ENCODE measurements around the gene TRIO. TPM values are rescaled to one million over a fixed set of nuclear protein-coding genes. Genes with fewer than 3 reads are reported as not detected.

TRIO gene
- polyA plus RNA-seq, 3 donors: 104 to 124 (median 116) TPM

DNA sequence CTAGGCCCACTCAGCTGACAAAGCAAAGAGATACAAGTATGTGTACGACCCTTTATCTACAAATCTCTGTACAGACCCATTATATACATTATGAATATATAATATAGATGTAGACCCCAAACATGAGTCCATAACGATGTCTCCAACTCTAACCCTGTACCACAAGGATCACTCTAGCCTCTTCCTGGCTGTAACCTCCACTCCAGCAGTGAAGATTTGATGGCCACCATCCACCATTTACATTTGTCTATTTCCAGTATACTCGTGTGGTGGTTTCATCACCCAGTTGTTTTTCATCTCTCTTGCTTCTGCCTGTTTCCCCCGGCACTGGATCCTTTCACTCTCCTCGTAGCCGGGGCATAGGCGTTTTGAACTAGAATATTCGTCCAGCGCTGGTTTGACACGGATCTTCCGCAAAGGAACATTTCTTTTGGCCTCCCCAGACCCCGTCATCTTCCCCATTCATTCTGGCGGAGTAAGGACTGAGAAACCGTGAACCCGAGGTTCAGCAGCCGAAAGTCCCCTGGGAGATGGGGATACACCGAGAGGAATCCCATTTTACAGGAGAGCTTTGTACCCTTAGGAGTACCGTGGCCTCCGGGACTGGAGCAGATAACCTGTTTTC is 828 bp upstream of the TRIO start:
- no peak for DNase-seq (ENCODE audit: extremely low read depth in 1 of 11, low read depth in 9 of 11, low spot score in 4 of 11)

DNA sequence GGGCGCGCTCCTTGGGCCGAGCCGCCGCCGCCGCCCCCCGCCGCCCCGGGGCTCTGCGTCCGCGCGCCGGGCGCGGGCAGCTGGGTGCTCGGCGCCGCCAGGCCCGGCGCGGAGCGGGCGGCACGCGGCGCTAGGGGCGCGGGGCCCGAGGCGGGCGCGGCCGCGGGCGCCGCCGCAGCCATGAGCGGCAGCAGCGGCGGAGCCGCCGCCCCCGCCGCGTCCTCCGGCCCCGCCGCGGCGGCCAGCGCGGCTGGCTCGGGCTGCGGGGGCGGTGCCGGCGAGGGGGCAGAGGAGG is 351 bp downstream of the TRIO start:
- no peak for DNase-seq (ENCODE audit: extremely low read depth in 1 of 11, low read depth in 9 of 11, low spot score in 4 of 11)

DNA sequence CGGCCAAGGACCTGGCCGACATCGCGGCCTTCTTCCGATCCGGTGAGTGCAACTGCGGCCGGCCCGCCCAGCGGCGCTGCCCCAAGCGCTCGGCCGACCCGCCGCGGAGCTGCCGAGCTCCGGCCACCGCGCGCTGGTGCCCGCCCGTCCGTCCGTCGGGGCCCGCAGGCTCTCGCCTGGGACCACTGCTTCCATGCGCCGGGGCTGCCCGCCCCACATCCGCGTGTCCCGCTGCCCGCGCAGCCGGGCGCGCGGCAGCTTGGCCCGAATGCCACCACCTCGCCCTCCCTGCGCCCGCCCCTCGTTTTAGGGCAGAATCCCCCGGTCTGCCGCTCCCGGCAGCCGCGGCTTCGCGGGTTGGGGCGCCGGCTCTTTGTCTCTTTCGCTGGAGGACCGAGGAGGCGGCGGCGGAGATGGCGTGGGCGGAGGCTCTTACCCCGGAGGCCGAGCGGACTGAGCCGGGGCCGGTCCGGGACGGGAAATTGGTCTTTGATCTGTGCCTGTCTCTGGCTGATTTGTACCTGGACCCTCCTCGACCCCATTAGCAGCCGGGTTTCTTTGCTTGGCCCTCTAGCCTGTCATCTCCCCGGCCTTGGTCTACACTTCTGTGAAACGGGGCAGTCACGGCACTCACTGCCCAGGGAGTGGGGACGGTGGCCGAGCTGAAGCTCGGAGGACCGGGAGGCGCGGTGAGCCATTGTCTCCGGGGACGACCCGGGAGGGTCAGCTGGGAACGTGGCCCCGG is 871 bp downstream of the TRIO start:
- peak in 1 of 11 donors; percentile 31 for DNase-seq (ENCODE audit: extremely low read depth in 1 of 11, low read depth in 9 of 11, low spot score in 4 of 11)

DNA sequence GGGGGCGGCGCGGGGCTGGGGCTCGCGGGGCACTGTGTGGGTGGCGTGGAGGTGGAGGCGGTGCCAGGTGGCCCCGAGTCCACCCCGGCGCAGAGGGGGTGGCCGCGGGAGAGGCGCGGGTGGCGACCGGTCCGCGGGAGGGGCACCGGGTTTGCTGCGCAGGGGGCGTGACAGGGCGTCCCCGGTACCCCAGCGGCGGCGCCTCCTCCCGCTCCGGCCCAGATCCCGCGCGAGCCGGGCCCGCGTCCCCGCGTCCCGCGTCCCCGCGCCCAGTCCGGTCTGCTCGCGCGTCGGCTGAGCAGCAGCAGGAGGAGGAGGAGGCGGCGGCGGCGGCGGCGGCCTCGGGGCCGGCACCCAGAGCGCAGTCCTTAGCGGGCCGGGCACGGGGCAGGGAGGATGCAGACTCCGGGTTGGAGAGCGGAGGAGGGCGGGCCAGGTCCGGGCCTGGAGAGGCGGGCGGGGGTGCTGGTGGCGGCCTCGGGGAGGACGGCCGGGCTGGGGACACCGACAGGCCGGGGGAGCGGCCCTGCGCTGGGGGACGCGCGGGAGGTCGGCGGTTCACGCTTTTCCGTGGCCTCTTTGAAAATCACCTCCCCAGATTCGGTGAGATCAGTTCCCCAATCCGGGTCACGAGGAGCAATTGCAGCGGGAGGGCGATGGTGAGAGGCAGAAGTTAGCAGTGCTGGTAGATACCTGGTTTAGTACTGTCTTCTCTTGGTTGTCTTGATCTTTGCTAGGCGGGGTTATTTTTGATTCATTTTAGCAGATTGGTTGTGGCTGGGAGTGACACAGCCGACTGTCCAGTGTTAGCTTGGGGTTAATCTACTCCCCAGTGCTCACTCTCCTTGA is 1.7 kb downstream of the TRIO start:
- peak in 5 of 11 donors; percentile 33 to 62 (median 59) for DNase-seq (ENCODE audit: extremely low read depth in 1 of 11, low read depth in 9 of 11, low spot score in 4 of 11)

DNA sequence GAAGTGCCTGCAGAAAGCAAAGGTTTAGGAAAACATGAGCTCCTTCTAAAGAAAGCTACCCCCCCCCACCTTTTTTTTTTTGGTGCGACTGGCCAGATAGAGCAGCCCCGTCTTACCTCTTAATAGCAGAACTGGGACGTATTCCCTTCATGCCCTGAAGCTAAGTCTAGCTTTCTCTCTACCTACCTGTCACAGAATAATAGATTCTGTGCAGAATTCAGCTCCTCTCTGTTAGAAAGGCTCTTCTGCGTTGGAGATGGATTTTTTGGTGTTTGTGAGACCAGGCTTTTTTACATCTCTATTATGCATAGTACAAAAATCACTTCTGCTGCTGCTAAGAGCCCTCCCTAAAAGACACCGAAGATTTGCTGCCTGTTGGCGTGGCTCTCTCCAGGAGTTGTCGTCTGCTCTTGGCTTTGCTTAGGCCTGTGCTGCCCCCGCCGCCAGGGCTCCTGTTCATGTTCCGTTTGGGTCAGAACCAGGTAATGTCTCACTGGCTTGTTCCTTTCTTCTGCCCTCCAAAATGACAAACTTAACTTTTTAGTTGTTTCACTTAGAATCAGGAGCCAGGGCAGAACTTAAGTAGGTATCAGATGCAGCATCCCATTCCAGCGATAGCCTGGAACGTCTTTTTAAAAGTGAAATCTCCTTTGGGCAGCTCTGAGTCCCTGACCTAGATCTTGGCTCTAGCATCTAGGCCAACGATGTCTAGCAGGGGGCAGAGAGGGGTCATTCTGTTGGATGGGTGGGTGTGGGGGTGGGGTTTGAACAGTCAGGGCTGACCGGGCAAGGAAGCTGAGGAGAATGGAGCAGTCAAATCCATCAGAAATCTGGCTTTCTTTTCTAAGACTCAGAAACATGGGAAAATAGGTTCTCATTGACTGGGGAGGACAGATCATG is 2.5 kb downstream of the TRIO start:
- no peak for DNase-seq (ENCODE audit: extremely low read depth in 1 of 11, low read depth in 9 of 11, low spot score in 4 of 11)

DNA sequence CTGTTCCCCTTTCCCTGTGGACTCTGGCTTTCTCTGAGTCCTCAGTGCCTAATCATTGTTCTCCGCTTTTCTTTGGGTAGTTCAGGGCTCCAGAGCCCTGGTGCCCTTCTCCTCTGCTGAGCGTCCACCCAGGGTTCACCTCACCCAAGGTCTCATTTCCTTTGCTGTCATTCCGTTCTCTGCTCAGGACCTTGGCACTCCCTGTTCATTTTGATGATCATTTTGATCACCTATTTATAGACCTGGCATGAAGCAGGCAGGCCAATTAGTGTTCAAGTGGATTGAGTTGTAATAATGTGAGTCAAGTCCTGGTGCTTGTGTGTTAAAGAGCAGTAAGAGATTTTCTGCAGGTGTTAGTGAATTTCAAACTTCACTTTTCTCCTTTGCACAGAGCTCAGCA is 3.6 kb downstream of the TRIO start:
- DNase-seq (ENCODE audit: extremely low read depth in 1 of 11, low read depth in 9 of 11, low spot score in 4 of 11): no peak

DNA sequence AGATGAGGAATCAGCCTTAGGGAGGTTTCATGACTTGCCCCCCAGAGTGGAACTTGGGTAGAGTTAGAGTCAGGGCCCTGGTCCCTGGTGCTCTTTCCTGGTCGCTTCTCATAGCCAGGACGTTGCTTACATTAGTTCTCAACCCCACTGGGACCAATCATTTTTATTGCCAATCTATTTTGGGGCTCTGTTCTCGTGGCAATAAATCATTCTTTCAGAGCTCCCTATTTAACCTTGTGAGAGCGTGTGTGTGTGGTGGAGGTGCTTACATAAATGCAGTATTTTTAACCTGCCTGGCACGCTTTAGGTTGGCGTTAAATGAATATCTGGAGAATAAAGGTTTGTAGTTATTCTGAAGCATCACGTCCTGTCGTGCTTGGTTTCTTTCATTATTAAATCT is 4.1 kb downstream of the TRIO start:
- no peak for DNase-seq (ENCODE audit: extremely low read depth in 1 of 11, low read depth in 9 of 11, low spot score in 4 of 11)

DNA sequence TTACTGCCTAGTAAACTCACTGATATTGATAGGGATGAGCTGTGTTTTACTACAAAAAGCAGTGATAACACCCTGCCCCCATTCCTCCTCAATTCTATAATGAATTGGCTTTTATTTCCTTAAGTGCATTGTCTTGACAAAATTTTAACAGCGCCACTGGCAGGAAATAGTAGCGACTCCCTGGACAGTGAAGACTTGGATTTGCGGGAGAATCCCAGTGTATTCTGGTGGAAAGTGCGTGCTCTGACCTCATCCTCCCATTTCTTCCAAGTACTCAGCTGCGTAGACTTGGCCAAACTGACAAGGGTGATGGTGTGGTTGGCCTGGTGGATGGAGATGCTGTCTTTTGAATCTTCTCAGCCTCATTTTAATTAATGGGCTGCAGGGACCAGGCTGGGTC is 5.3 kb downstream of the TRIO start:
- DNase-seq (ENCODE audit: extremely low read depth in 1 of 11, low read depth in 9 of 11, low spot score in 4 of 11): no peak

DNA sequence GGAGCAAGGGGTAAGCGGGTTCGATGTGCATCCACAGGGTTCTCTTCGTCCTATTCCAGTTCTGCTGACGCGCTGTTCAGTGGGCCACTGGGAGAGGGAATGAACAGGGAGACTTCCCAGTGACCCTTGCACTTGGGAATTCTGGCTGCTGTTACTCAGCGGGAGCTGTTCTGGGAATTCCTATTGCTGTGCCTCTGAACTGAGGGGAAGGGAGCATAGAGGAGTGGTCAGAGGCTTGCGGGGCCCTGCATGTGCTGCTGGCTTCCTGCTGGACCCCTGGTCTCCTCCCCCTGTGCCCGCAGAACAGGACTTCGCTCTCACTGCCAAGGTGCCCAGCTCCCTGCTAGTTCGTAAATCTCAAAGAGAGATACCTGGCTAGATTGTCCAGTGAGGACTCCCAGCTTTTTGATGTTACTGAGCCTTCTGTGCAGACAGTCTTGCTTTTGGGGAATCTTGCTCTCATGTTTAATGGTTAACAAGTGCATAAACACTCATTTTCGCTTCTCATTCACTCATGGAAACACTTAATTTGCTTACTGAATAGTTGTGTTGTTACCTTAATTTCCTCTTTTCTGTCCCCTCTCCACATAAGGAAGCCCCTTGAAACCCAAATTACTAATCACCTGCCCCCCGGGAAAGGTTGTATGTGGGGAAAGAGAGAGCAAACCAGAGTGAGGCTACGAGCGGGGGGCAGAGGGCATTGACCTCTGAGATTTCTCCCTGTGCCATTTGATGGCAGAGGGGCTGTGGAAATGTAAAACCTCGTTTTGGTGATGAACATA is 5.9 kb downstream of the TRIO start:
- DNase-seq (ENCODE audit: extremely low read depth in 1 of 11, low read depth in 9 of 11, low spot score in 4 of 11): no peak

DNA sequence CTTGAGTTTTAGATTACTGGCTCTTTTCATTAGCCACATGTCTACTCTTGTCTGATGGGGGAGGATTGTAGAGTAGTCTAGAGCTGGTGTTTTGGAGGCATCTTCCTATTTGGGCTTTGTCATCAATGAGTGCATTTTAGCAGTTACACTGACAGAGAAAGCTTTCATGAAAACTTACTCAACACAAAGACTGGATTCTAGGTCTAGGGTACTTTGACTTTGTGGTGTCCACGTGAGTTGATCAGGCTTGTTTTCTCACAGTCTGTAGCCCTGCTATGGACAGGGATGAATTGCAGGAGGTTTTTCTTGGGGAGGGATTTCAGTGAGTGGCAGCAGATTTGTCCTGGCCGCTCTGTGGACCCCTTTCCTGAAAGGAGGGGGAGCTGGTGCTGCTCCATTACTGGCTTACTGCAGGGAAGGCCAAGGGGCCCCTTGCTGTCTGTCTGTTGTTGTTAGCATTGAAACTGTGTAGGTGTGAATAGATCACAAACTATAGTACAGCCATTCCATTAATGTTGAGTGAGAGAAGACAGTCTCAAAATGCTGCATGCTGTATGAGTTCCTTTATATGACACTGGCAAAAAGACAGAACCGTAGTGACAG is 6.6 kb downstream of the TRIO start:
- DNase-seq (ENCODE audit: extremely low read depth in 1 of 11, low read depth in 9 of 11, low spot score in 4 of 11): no peak

DNA sequence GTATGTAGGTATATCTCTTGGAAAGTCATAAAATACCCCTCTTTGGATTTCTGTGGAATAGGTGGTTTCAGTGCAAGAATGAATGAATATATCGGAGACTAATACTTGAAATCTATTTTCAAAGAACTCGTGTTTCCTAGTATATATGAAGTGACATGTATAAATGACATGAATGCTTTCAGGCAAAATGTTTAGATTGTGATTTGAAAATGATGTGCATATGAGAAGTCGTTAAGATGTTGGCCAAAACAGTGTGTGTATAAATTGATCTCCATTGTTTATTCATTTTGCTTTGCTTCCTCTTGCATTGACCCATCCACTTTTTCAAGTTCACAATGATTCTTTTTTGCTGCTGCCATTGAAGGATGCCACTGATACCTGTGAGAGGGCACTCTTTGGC is 8.3 kb downstream of the TRIO start:
- DNase-seq (ENCODE audit: extremely low read depth in 1 of 11, low read depth in 9 of 11, low spot score in 4 of 11): no peak

DNA sequence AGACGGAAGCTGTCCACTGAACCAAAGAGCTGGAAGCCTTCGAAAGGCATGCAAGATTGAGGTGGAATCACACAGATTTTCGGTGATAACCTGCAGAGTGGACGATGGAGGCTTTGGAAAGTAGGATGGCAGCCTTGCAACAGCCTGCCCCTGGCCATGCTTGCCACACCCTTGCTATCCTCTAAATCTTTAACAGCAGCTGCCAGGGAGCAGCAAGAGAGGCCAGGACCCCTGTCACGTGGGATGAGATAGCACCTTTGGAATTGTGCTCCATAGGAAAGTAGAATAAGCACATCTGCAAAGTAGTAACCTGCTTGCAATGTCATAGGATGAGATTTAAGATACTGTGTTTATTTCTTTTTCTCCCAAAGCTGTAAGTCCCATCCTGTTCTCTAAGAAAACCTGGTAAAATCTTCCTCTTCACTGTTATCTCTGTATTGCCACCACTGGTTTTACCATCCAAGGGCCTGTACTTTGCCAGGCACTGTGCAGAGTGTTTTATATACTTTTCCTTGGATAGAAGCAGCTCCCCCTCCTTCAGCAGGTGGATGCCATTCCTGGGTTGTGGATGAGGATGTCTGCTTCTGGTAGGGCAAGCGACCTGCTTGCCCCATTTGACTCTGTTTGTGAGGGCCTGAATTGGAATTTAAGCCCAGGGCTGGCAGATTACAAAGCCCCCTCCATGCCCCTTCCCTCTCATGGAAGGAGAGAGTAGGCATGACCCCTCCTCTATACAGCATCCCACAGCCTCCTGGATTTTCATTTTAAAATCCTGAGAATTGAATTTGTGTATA is 10.1 kb downstream of the TRIO start:
- DNase-seq (ENCODE audit: extremely low read depth in 1 of 11, low read depth in 9 of 11, low spot score in 4 of 11): no peak

DNA sequence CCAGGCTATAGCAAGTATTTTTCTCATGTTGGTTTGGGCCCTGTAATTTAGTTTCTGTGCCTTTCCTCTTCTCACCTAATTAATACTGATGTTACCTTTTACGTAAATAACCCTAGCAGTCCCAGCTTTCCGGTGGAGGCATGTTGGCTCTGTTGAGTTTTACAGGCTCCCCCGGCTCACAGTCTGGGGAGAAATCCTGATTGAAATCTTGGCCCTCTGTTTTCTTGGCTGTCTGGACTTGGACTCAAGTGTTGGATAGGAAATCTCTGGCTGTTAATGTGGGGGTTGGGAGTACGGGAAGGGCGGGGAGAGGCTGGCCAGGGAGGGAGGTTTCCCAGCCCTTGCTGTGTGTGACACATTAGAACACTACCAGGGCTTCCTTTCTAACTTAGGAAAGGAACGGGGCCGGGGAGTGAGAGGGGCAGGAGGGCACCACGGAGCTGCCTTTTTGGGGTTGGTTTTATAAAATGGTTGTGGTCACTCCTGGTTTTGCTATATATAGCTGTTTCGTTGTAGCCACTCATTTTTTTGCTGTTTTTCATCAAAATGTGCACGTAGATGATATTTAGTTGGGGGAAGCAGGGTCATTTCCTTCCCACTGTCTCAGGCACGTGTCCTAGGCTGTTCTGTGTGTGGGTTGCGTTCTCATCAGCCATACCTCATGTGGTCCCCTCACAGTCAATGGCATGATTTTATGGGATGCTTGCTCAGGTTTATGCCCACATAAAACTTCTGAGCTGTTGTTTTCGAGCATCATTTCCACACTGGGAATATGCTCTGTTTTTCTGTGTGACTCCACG is 11.0 kb downstream of the TRIO start:
- DNase-seq (ENCODE audit: extremely low read depth in 1 of 11, low read depth in 9 of 11, low spot score in 4 of 11): peak in 2 of 11 donors; percentile 56 to 62

DNA sequence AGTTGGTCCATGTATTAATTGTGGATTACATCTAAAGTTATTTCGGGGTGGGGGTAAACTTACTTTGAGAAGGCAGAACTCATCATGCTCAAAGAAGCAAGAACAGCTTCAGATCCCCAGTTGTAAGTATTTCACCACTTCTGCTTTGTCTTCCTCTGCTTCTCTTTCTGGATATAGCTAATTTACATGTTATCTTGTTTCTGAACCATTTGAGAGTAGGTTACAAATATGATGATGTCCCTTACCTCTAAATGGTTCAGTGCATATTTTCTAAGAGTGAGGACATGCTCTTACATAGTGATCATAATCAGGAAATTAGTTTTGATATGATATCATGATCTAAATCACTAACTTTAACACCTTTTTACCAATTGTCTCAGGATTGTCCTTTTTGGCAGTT is 11.9 kb downstream of the TRIO start:
- DNase-seq (ENCODE audit: extremely low read depth in 1 of 11, low read depth in 9 of 11, low spot score in 4 of 11): no peak

DNA sequence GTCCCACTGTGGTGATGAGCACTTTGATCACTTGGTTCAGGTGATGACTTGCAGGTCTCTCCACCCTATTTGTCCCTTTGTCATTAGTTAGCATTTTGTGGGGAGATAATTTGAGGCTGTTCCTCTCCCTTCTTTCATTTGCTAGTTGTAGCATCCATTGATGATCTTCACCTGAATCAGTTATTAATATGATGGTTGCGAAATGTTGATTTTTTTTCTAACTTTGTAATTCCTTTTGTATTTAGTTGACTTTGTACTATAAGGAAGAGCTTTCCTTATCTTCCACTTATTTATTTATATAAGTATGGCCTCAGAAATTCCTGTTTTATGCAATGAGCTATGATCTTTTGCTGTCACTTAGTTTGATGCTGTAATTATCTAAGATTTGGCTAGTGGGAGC is 12.6 kb downstream of the TRIO start:
- no peak for DNase-seq (ENCODE audit: extremely low read depth in 1 of 11, low read depth in 9 of 11, low spot score in 4 of 11)

DNA sequence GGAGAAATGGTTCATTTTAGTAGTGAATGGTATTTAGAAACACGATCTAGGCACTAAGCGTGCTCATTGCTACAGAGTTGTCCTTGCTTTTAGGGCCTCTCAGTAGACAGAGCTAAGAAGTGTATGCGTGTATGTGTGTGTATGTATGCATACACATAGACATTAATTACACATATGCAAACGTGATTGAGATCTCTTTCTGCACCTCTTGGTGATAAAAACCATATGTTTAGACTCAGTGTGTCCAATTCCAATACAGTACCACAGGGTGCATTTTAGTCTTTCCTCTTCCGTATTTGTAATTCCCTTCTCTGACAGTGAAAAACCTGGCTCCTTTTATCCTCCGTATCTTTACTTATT is 13.1 kb downstream of the TRIO start:
- DNase-seq (ENCODE audit: extremely low read depth in 1 of 11, low read depth in 9 of 11, low spot score in 4 of 11): no peak
